GM12878 (cell line): ENCODE data around the gene SUSD1. TPM values are rescaled to one million over a fixed set of nuclear protein-coding genes. Genes with fewer than 3 reads are reported as not detected.

ENCODE experiments used
- ASH2L ChIP-seq: fragments of 300-600, 200-600 bp; sonication (generic); IDR thresholded peaks from 2 replicates; pipeline ENCODE4 v1.6.1; 2017; ENCODE audit warnings: low read depth, mild to moderate bottlenecking, borderline replicate concordance
- BCL11A ChIP-seq: IDR thresholded peaks from 2 replicates; pipeline ENCODE4 v1.6.1; 2011; ENCODE audit warnings: low read depth, low read length
- BCLAF1 ChIP-seq: fragments of 450-650 bp; IDR thresholded peaks from 2 replicates; pipeline ENCODE4 v1.6.1; 2017; ENCODE audit warnings: antibody characterized with exemption, mild to moderate bottlenecking, moderate library complexity
- CHD1 ChIP-seq: IDR thresholded peaks from 2 replicates; pipeline ENCODE4 v1.6.1; 2012; ENCODE audit warnings: low read depth, low read length, improper control_type of control experiment
- CHD4 ChIP-seq: fragments of 200-600 bp; sonication (generic); IDR thresholded peaks from 2 replicates; pipeline ENCODE4 v1.6.1; 2016; ENCODE audit warnings: mild to moderate bottlenecking
- EP300 ChIP-seq, 2 experiments: fragments of 150-350 bp in 1 of 2; IDR thresholded peaks; 2 replicates each; pipeline ENCODE4 v1.6.1; 2011 to 2012; ENCODE audit warnings: low read depth in 2 of 2, low read length in 2 of 2, borderline replicate concordance in 1 of 2, improper control_type of control experiment in 1 of 2, inconsistent platforms in 1 of 2; ENCODE audit not compliant: control insufficient read depth in 1 of 2
- IKZF1 ChIP-seq: fragments of 450-650 bp; conservative IDR thresholded peaks from 2 replicates; pipeline ENCODE4 v1.6.1; 2017; ENCODE audit warnings: antibody characterized with exemption, mild to moderate bottlenecking
- IRF4 ChIP-seq: IDR thresholded peaks from 2 replicates; pipeline ENCODE4 v1.6.1; 2011; ENCODE audit warnings: low read depth, low read length
- IRF5 ChIP-seq: fragments of 450-650 bp; IDR thresholded peaks from 2 replicates; pipeline ENCODE4 v1.6.1; 2017; ENCODE audit warnings: borderline replicate concordance
- POLR2A ChIP-seq: IDR thresholded peaks from 2 replicates; pipeline ENCODE4 v1.6.1; 2011; ENCODE audit warnings: low read depth, mild to moderate bottlenecking, low read length
- SKIL ChIP-seq: fragments of 450-650 bp; IDR thresholded peaks from 2 replicates; pipeline ENCODE4 v1.6.1; 2017; ENCODE audit warnings: mild to moderate bottlenecking, low read depth, inconsistent platforms; ENCODE audit not compliant: poor library complexity, severe bottlenecking
- SMAD1 ChIP-seq: fragments of 450-650 bp; IDR thresholded peaks from 2 replicates; pipeline ENCODE4 v1.6.1; 2018; ENCODE audit warnings: mild to moderate bottlenecking, low read depth; ENCODE audit not compliant: partially characterized antibody
- SPI1 ChIP-seq: IDR thresholded peaks from 2 replicates; pipeline ENCODE4 v1.6.1; 2011; ENCODE audit warnings: low read depth, mild to moderate bottlenecking, low read length, moderate library complexity, borderline replicate concordance; ENCODE audit not compliant: insufficient read depth
- SUZ12 ChIP-seq: fragments of 200-600 bp; sonication (generic); IDR thresholded peaks from one replicate; pipeline ENCODE4 v1.6.1; 2018; ENCODE audit warnings: antibody characterized with exemption, mild to moderate bottlenecking; ENCODE audit not compliant: unreplicated experiment
- TCF12 ChIP-seq: IDR thresholded peaks from 2 replicates; pipeline ENCODE4 v1.6.1; 2011; ENCODE audit warnings: low read depth, mild to moderate bottlenecking, low read length
- USF1 ChIP-seq: IDR thresholded peaks from 2 replicates; pipeline ENCODE4 v1.6.1; 2011; ENCODE audit warnings: borderline replicate concordance, low read depth, mild to moderate bottlenecking, moderate library complexity, mixed read lengths, low read length; ENCODE audit not compliant: insufficient read depth; ENCODE audit errors: extremely low read length
- WRNIP1 ChIP-seq: IDR thresholded peaks from 2 replicates; pipeline ENCODE4 v1.6.1; 2011; ENCODE audit warnings: low read depth, low read length, improper control_type of control experiment, borderline replicate concordance
- ZBED1 ChIP-seq: IDR thresholded peaks from 2 replicates; pipeline ENCODE4 v1.6.1; 2016; ENCODE audit warnings: borderline replicate concordance
- ZNF687 ChIP-seq: fragments of 450-650 bp; IDR thresholded peaks from 2 replicates; pipeline ENCODE4 v1.6.1; 2017; ENCODE audit warnings: mild to moderate bottlenecking, moderate library complexity
- polyA plus RNA-seq, 11 experiments: library from polyadenylated mRNA; depleted of rRNA in 4 of 11; unstranded in 6 of 11; stranded (reverse) in 5 of 11; fragments of >200 nt; fragmentation: Nextera tagmentation in 4 of 11; fragmentation: Illumina TruSeq in 1 of 11; extraction: Ambion mirVana in 4 of 11; extraction: Trizol in 1 of 11; gene quantifications; 1 replicate in 1 of 11; 2 replicates in 10 of 11; pipeline versions ENCODE4 v1.2.1 to v1.2.3, GENCODE V29; 2011 to 2016; ENCODE audit warnings: inconsistent platforms in 2 of 11, missing spikeins in 2 of 11, low read depth in 1 of 11
- total RNA-seq, 4 experiments: library from RNA; depleted of rRNA in 3 of 4; stranded (reverse); fragments of >200 nt in 3 of 4; fragmentation: Illumina TruSeq in 1 of 4; extraction: Trizol in 1 of 4; gene quantifications; 2 replicates each; pipeline versions ENCODE4 v1.2.1 to v1.2.3, GENCODE V29; 2013 to 2021

Gene SUSD1
- total and polyA plus RNA-seq, 10 of the 15 experiments (the other 5 are each of a cell fraction or from before 2014, with no cell fraction given): 6.7 to 20.8 (median 13.2) TPM

GRCh38 chr9:112029921-112030444 is 145.1 kb downstream of the SUSD1 start (continued):
- peak; percentile 53; the same call in 1 of the 2 replicates for TF ChIP-seq BCL11A
- TF ChIP-seq SPI1: peak; percentile 37; the same call in 1 of the 2 replicates
- TF ChIP-seq TCF12: no peak
- TF ChIP-seq SUZ12: no peak
- peak; percentile 60 for TF ChIP-seq SMAD1
- TF ChIP-seq EP300 (IDR thresholded peaks at IDR 0.05; ENCODE audit: borderline replicate concordance in 1 of 2, control insufficient read depth in 1 of 2, low read depth in 2 of 2, low read length in 2 of 2): peak; percentile 13 to 77; a peak in 2 of 4 replicates
- TF ChIP-seq ZNF687: no peak
- TF ChIP-seq POLR2A: no peak
- TF ChIP-seq USF1: no peak
- TF ChIP-seq BCLAF1: no peak
- TF ChIP-seq CHD4: no peak
- 0 out of 2 replicates have a peak, but pooled peaks have one; percentile 24 for TF ChIP-seq ZBED1
- peak; percentile 81 for TF ChIP-seq SKIL
- no peak for TF ChIP-seq IRF5
- no peak for TF ChIP-seq CHD1
- no peak for TF ChIP-seq IKZF1
- no peak for TF ChIP-seq IRF4
- no peak for TF ChIP-seq WRNIP1
- no peak for TF ChIP-seq ASH2L
